ENCODE measurements around the gene INTS14. TPM values are rescaled to one million over a fixed set of nuclear protein-coding genes. Genes with fewer than 3 reads are reported as not detected.

Gene INTS14
- total RNA-seq, 2 experiments from 2014 or later = 20.6 to 25.1 TPM

DNA sequence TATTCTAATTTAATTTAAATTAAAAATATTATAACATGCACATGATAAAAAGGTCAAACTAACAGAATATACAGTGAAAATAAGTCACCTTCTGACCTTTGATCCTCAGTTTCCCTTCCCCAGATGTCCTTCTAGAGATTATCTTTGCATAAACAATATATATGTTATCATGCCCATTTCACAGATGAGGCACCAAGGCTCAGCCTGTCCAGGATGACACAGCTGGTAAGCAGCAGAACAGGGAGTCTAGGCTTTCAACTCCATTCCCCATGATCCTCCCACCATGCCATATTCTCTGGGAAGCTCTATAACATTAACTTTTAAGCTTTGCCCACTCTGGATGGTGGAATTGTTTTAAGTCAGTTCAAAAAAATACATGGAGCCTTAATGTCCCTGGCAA, 12.2 kb upstream of the INTS14 start:
- no peak for DNase-seq
- no peaks in the 10 kb centered on the region for H3K27me3 ChIP-seq (ENCODE audit: control insufficient read depth in 1 of 2, insufficient read depth in 2 of 2, low read length in 2 of 2)
- Mint-ChIP-seq H3K27ac (no peak overlapping the region), H3K9me3 (no peaks in the 10 kb centered on the region), H3K36me3 (ENCODE audit: low read depth) (peaks cover 11% of the 10 kb centered on the region), H3K4me1 (ENCODE audit: low read depth) (no peaks in the 10 kb centered on the region), H3K4me3 (no peak overlapping the region), H3K27me3 (no peaks in the 10 kb centered on the region)
- ATAC-seq (ENCODE audit: poor library complexity) = no peak
- peaks cover 7% of the 10 kb centered on the region for H3K36me3 ChIP-seq (ENCODE audit: insufficient read depth, low read length)
- no peak overlapping the region for H3K27ac ChIP-seq (ENCODE audit: low read depth in 1 of 2, low read length in 2 of 2)
- CTCF ChIA-PET = no interaction called here
- no peaks in the 10 kb centered on the region for H3K9me3 ChIP-seq (ENCODE audit: control insufficient read depth in 1 of 2, insufficient read depth in 1 of 2, low read length in 2 of 2)
- POLR2A ChIA-PET = no interaction called here
- intact Hi-C loops (cut with DNase I, micrococcal nuclease) = no loop called here
- TF ChIP-seq, protein P1, sequence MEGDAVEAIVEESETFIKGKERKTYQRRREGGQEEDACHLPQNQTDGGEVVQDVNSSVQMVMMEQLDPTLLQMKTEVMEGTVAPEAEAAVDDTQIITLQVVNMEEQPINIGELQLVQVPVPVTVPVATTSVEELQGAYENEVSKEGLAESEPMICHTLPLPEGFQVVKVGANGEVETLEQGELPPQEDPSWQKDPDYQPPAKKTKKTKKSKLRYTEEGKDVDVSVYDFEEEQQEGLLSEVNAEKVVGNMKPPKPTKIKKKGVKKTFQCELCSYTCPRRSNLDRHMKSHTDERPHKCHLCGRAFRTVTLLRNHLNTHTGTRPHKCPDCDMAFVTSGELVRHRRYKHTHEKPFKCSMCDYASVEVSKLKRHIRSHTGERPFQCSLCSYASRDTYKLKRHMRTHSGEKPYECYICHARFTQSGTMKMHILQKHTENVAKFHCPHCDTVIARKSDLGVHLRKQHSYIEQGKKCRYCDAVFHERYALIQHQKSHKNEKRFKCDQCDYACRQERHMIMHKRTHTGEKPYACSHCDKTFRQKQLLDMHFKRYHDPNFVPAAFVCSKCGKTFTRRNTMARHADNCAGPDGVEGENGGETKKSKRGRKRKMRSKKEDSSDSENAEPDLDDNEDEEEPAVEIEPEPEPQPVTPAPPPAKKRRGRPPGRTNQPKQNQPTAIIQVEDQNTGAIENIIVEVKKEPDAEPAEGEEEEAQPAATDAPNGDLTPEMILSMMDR (IDR thresholded peaks at IDR 0.05) = no peak
- H3K4me3 ChIP-seq (ENCODE audit: low read length) = no peak overlapping the region
- no peaks in the 10 kb centered on the region for H3K4me1 ChIP-seq (ENCODE audit: insufficient read depth, low read length)

DNA sequence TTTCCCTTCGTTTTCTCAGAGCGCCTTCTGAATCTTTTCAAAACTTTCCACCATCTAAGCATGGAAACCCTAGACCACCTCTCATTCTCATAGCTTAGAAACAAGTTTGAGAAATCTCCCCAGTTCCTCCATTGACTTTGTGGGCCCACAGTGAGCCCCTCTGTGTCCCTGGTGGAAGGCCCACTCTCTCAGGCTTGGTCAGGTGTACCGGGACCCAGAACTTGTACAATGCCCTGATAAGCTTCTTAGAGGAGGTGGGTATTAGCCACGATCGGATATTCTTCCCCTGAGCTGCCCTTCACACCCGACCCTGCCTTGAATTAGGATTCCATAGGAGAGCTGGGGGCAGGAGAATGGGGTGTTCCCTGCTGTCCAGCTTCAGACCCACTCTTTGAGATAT, 10.7 kb upstream of the INTS14 start, which contains the start of gene SLC24A1:
TSS of gene SLC24A1 (plus strand) at position 301 of the 400 bp plus-strand sequence. CDS start 2,143 bp downstream, outside the sequence.
- Histone ChIP-seq H3K27me3 (ENCODE audit: control insufficient read depth in 1 of 2, insufficient read depth in 2 of 2, low read length in 2 of 2) (no peaks in the 10 kb centered on the region), H3K27ac (ENCODE audit: low read depth in 1 of 2, low read length in 2 of 2) (no peak within 1 kb of the TSS), H3K9me3 (ENCODE audit: control insufficient read depth in 1 of 2, insufficient read depth in 1 of 2, low read length in 2 of 2) (no peaks in the 10 kb centered on the region), H3K4me3 (ENCODE audit: low read length) (no peak within 1 kb of the TSS), H3K36me3 (ENCODE audit: insufficient read depth, low read length) (peaks cover 7% of the 10 kb centered on the region), H3K4me1 (ENCODE audit: insufficient read depth, low read length) (no peaks in the 10 kb centered on the region)
- H3K27me3 Mint-ChIP-seq = no peaks in the 10 kb centered on the region
- H3K4me1 Mint-ChIP-seq (ENCODE audit: low read depth) = no peaks in the 10 kb centered on the region
- ChIA-PET CTCF (no interaction called here), POLR2A (interaction anchor here (0.9 kb wide), 1 partner anchor 20 kb away, joined by 3 read pairs; no protein-coding TSS in a partner anchor)
- intact Hi-C loops (cut with DNase I, micrococcal nuclease) = no loop called here
- H3K9me3 Mint-ChIP-seq = no peaks in the 10 kb centered on the region
- H3K4me3 Mint-ChIP-seq = no peak within 1 kb of the TSS
- no peak within 1 kb of the TSS for H3K27ac Mint-ChIP-seq
- ATAC-seq (ENCODE audit: poor library complexity) (no peak), DNase-seq (no peak)
- H3K36me3 Mint-ChIP-seq (ENCODE audit: low read depth) = peaks cover 11% of the 10 kb centered on the region
- TF ChIP-seq, protein P1 (IDR thresholded peaks at IDR 0.05) = no peak

DNA sequence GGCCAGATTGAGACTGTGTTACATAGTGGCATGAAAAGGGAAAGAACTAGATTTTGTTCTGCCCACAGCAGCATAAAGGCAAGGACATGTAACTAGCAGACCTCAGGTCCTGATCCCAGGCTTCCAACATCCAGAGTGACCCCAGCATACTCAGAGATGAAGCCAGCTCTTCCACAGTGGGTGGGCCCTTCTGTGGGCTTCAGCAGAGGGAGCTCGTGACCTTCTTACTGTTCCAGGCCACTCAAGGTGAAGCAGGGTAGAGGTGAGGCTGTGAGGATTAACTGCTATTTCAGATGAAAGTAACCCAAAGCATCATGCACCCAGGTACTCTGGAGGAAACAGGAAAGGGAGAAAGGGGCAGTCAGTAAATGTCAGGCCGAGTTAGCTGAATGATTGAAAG, 9.9 kb upstream of the INTS14 start:
- H3K27me3 ChIP-seq (ENCODE audit: control insufficient read depth in 1 of 2, insufficient read depth in 2 of 2, low read length in 2 of 2) = no peaks in the 10 kb centered on the region
- H3K4me1 ChIP-seq (ENCODE audit: insufficient read depth, low read length) = no peaks in the 10 kb centered on the region
- Mint-ChIP-seq H3K4me1 (ENCODE audit: low read depth) (no peaks in the 10 kb centered on the region), H3K27ac (no peak overlapping the region), H3K36me3 (ENCODE audit: low read depth) (peaks cover 11% of the 10 kb centered on the region), H3K4me3 (no peak overlapping the region), H3K9me3 (no peaks in the 10 kb centered on the region), H3K27me3 (no peaks in the 10 kb centered on the region)
- TF ChIP-seq, protein P1 (IDR thresholded peaks at IDR 0.05) = no peak
- ChIA-PET CTCF (no interaction called here), POLR2A (no interaction called here)
- no peaks in the 10 kb centered on the region for H3K9me3 ChIP-seq (ENCODE audit: control insufficient read depth in 1 of 2, insufficient read depth in 1 of 2, low read length in 2 of 2)
- H3K36me3 ChIP-seq (ENCODE audit: insufficient read depth, low read length) = peaks cover 7% of the 10 kb centered on the region
- ATAC-seq (ENCODE audit: poor library complexity) (no peak), DNase-seq (no peak)
- H3K4me3 ChIP-seq (ENCODE audit: low read length) = no peak overlapping the region
- no peak overlapping the region for H3K27ac ChIP-seq (ENCODE audit: low read depth in 1 of 2, low read length in 2 of 2)
- intact Hi-C loops (cut with DNase I, micrococcal nuclease) = no loop called here
